HG03521 (cell line): ENCODE data around the gene RPP30.

Experiments used
- ATAC-seq: cut with Tn5 transposase; IDR thresholded peaks from one replicate; pipeline ENCODE4 v1.9.1; 2021; ENCODE audit warnings: mild to moderate bottlenecking, moderate library complexity; ENCODE audit not compliant: unreplicated experiment

Gene RPP30

GRCh38 chr10:90915766-90916075 lies 43.9 kb downstream of the RPP30 start:
- no peak for ATAC-seq

- no peak for ATAC-seq
Observed at GRCh38 chr10:90916392-90917237, 44.8 kb downstream of the RPP30 start.

- no peak for ATAC-seq
Observed at GRCh38 chr10:90917238-90917967, 45.6 kb downstream of the RPP30 start.

GRCh38 chr10:90917968-90918318 lies 46.2 kb downstream of the RPP30 start:
- ATAC-seq = no peak

GRCh38 chr10:90919683-90920574 lies 48.2 kb downstream of the RPP30 start:
- ATAC-seq = no peak

GRCh38 chr10:90920986-90921666 lies 49.4 kb downstream of the RPP30 start, which contains the start of gene ANKRD1:
Gene ANKRD1, minus strand, starts transcription at chr10:90921087. Its CDS starts 60 bp downstream, at chr10:90921027.
- no peak for ATAC-seq

GRCh38 chr10:90921906-90922305 lies 50.1 kb downstream of the RPP30 start:
- no peak for ATAC-seq

- no peak for ATAC-seq
Observed at GRCh38 chr10:90923111-90923731, 51.4 kb downstream of the RPP30 start.

GRCh38 chr10:90924552-90924951 lies 52.8 kb downstream of the RPP30 start:
- ATAC-seq = no peak

- no peak for ATAC-seq
Observed at GRCh38 chr10:90925079-90926029, 53.6 kb downstream of the RPP30 start.

GRCh38 chr10:90927293-90927692 lies 55.5 kb downstream of the RPP30 start:
- ATAC-seq = no peak

- ATAC-seq = no peak
Observed at GRCh38 chr10:90929179-90929578, 57.4 kb downstream of the RPP30 start.

- no peak for ATAC-seq
Observed at GRCh38 chr10:90930070-90930837, 58.5 kb downstream of the RPP30 start.

- no peak for ATAC-seq
Observed at GRCh38 chr10:90930971-90931871, 59.4 kb downstream of the RPP30 start.

GRCh38 chr10:90935581-90936275 lies 64.0 kb downstream of the RPP30 start:
- no peak for ATAC-seq

GRCh38 chr10:90936276-90936659 lies 64.5 kb downstream of the RPP30 start:
- ATAC-seq = no peak
